Activated naive CD4-positive, alpha-beta T cell treated with anti-CD3 and anti-CD28 coated beads, Interleukin-2, amount 50 U/mL, for 24 hours (primary cell): ENCODE measurements around the gene CPAMD8.
"Not testable (repeated sequence)": the region's sequence is repeated elsewhere in the genome, so short reads cannot be mapped to it uniquely, and the experiment has no call there.

ENCODE experiments used
- H3K27ac Mint-ChIP-seq: one replicate; pipeline ENCODE4 v1.8.0; 2021; ENCODE audit warnings: mild to moderate bottlenecking, mixed read lengths
- H3K27me3 Mint-ChIP-seq: one replicate; pipeline ENCODE4 v1.8.0; 2021; ENCODE audit warnings: mixed read lengths
- H3K36me3 Mint-ChIP-seq: one replicate; pipeline ENCODE4 v1.8.0; 2021; ENCODE audit warnings: mixed read lengths
- H3K4me1 Mint-ChIP-seq: one replicate; pipeline ENCODE4 v1.8.0; 2021; ENCODE audit warnings: mixed read lengths
- H3K4me3 Mint-ChIP-seq: one replicate; pipeline ENCODE4 v1.8.0; 2021; ENCODE audit warnings: mild to moderate bottlenecking, mixed read lengths
- H3K9me3 Mint-ChIP-seq: one replicate; pipeline ENCODE4 v1.8.0; 2021; ENCODE audit warnings: mixed read lengths

Gene CPAMD8

DNA sequence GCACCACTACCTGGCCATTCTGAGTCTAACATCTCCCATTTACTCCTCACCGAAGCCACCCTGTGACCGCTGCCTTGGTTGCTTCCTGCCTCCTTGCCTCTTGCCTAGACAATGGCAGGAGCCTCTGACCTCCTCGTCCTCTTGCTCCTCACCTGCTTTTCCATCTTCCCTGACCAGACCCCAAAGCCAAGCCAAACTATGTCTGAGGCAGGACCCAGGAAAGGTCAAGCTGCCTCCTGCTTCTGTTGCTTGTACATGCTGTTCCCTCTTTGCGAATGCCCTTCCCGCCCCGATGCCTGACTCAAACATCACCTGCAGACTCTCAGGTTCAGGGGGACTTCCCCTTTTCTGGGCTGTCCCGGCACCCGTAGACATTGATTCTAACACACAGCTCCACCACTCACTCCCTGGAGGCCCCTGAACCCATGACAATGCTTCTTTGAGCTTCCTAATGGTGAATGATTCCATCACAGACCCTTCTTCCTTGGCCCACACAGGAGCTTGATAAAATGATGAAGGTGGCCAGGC, 77.0 kb downstream of the CPAMD8 start:
- no peaks in the 10 kb centered on the region for H3K27me3 Mint-ChIP-seq
- H3K36me3 Mint-ChIP-seq = no peaks in the 10 kb centered on the region
- H3K4me3 Mint-ChIP-seq = no peak overlapping the region
- H3K4me1 Mint-ChIP-seq = no peaks in the 10 kb centered on the region
- peak overlapping the region; percentile 1 for H3K27ac Mint-ChIP-seq
- no peaks in the 10 kb centered on the region for H3K9me3 Mint-ChIP-seq

GRCh38 chr19:16946951-16947940, 79.4 kb downstream of the CPAMD8 start:
- H3K4me1 Mint-ChIP-seq = no peaks in the 10 kb centered on the region

GRCh38 chr19:16945762-16946465, 80.7 kb downstream of the CPAMD8 start:
- Mint-ChIP-seq H3K4me3 (no peak overlapping the region), H3K9me3 (no peaks in the 10 kb centered on the region), H3K36me3 (no peaks in the 10 kb centered on the region), H3K4me1 (no peaks in the 10 kb centered on the region), H3K27ac (no peak overlapping the region), H3K27me3 (no peaks in the 10 kb centered on the region)

More at GRCh38 chr19:16946951-16947940, 79.4 kb downstream of the CPAMD8 start:
- no peaks in the 10 kb centered on the region for H3K9me3 Mint-ChIP-seq
- H3K36me3 Mint-ChIP-seq = no peaks in the 10 kb centered on the region
- H3K27ac Mint-ChIP-seq = no peak overlapping the region
- no peak overlapping the region for H3K4me3 Mint-ChIP-seq
- no peaks in the 10 kb centered on the region for H3K27me3 Mint-ChIP-seq

DNA sequence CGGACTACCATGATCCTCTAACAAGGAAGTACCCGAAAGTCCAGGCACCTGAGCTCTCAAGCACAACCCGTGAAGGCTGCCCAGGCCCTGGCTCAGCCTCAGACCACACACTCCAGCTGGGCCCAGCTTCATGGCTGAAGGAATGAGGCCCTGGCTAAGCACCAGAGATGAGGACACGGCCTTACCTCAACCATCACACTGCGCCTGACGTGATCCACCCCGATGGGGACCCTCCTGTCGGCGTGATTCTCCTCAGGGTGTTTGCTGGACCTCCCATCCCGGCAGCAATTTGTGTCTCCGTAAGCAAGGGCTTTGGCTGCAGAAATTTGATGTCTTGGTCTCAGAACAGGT, 81.3 kb downstream of the CPAMD8 start:
- H3K36me3 Mint-ChIP-seq = no peaks in the 10 kb centered on the region
- no peaks in the 10 kb centered on the region for H3K4me1 Mint-ChIP-seq
- no peaks in the 10 kb centered on the region for H3K9me3 Mint-ChIP-seq
- no peak overlapping the region for H3K4me3 Mint-ChIP-seq
- H3K27ac Mint-ChIP-seq = no peak overlapping the region
- no peaks in the 10 kb centered on the region for H3K27me3 Mint-ChIP-seq

- Mint-ChIP-seq H3K9me3 (no peaks in the 10 kb centered on the region), H3K27me3 (no peaks in the 10 kb centered on the region), H3K4me3 (no peak overlapping the region), H3K36me3 (no peaks in the 10 kb centered on the region), H3K27ac (no peak overlapping the region), H3K4me1 (no peaks in the 10 kb centered on the region)
Measured at GRCh38 chr19:16944626-16945363, 81.8 kb downstream of the CPAMD8 start.

DNA sequence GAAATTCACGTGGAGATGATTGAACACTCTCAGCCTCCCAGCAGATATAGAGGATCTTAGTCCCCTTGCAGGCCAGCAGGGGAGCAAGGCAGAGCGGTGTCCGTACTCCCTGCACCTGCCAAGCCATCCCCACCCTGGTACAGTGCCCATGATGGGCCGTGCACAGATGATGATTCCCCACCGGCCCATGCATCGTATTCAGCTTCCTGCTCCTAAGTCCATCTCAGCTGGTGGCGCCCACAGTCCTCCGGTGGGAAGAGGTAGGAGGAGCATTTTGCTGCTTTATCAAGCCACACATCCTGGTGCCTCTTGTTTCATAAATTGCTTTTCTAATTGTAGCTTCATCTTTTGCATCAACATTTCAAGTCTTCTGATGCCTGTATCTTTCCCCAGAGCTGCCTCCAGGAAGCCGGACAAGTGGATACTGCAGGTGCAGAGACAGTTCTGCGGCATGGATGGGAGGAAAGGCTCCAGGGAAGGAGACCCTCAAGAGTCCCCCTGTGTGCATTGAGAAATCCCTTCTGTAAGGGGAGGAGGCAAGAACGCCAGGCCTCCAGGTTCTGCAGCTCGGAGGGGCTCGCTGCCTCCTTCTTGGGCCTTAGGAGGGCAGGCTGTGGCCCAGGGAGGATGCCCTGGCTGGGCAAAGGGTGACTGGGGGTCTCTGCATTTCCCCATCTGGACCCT, 82.5 kb downstream of the CPAMD8 start:
- Mint-ChIP-seq H3K9me3 (no peaks in the 10 kb centered on the region), H3K27ac (no peak overlapping the region), H3K4me3 (no peak overlapping the region), H3K4me1 (no peaks in the 10 kb centered on the region), H3K36me3 (no peaks in the 10 kb centered on the region), H3K27me3 (no peaks in the 10 kb centered on the region)

DNA sequence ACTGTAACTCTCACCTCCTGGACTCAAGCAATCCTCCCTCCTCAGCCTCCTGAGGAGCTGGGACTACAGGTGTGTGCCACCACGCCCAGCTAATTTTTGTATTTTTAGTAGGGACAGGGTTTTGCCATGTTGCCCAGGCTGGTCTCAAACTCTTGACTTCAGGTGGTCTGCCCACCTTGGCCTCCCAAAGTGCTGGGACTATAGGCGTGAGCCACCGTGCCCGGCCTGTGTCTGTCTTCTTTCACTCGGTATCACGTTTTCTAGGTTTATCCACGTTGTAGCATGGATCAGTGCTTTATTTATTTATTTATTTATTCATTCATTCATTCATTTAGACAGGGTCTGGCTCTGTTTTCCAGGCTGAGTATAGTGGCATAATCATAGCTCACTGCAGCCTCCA, 83.5 kb downstream of the CPAMD8 start:
- not testable (repeated sequence) for H3K27me3 Mint-ChIP-seq, H3K9me3 Mint-ChIP-seq, H3K27ac Mint-ChIP-seq, H3K4me3 Mint-ChIP-seq, H3K36me3 Mint-ChIP-seq, H3K4me1 Mint-ChIP-seq

- no peaks in the 10 kb centered on the region for H3K4me1 Mint-ChIP-seq
- no peak overlapping the region for H3K4me3 Mint-ChIP-seq
- H3K27me3 Mint-ChIP-seq = no peaks in the 10 kb centered on the region
- no peak overlapping the region for H3K27ac Mint-ChIP-seq
- no peaks in the 10 kb centered on the region for H3K36me3 Mint-ChIP-seq
- no peaks in the 10 kb centered on the region for H3K9me3 Mint-ChIP-seq
Measured at GRCh38 chr19:16942583-16942982, 84.0 kb downstream of the CPAMD8 start.

GRCh38 chr19:16940626-16941025, 86.0 kb downstream of the CPAMD8 start:
- no peaks in the 10 kb centered on the region for H3K9me3 Mint-ChIP-seq
- no peak overlapping the region for H3K27ac Mint-ChIP-seq
- no peaks in the 10 kb centered on the region for H3K36me3 Mint-ChIP-seq
- no peaks in the 10 kb centered on the region for H3K27me3 Mint-ChIP-seq
- no peak overlapping the region for H3K4me3 Mint-ChIP-seq
- no peaks in the 10 kb centered on the region for H3K4me1 Mint-ChIP-seq

GRCh38 chr19:16940063-16940462, 86.5 kb downstream of the CPAMD8 start:
- H3K27ac Mint-ChIP-seq, H3K4me3 Mint-ChIP-seq, H3K4me1 Mint-ChIP-seq, H3K36me3 Mint-ChIP-seq, H3K9me3 Mint-ChIP-seq, H3K27me3 Mint-ChIP-seq: not testable (repeated sequence)

DNA sequence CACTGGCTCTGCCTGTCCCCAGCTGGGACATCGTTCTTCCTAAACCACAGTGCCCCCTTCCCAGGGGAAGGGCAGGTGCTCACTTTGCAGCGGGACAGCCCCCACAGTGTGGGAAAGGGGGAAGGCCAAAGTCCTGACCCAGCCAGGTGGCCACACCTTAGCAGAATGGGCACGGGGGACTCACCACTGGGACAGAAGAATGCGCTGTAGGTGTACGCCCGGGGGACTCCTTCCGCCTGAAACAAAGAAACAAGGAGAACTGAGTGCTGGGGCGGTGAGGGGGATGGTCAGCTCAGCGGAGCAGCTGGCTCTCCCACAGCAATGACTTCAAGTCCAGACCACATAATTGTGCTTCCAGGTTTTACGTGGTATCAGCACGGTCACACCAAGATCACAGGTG, 88.4 kb downstream of the CPAMD8 start:
- no peaks in the 10 kb centered on the region for H3K36me3 Mint-ChIP-seq
- H3K9me3 Mint-ChIP-seq = peaks cover 9% of the 10 kb centered on the region
- H3K27ac Mint-ChIP-seq = no peak overlapping the region
- no peaks in the 10 kb centered on the region for H3K27me3 Mint-ChIP-seq
- H3K4me3 Mint-ChIP-seq = no peak overlapping the region
- no peaks in the 10 kb centered on the region for H3K4me1 Mint-ChIP-seq

DNA sequence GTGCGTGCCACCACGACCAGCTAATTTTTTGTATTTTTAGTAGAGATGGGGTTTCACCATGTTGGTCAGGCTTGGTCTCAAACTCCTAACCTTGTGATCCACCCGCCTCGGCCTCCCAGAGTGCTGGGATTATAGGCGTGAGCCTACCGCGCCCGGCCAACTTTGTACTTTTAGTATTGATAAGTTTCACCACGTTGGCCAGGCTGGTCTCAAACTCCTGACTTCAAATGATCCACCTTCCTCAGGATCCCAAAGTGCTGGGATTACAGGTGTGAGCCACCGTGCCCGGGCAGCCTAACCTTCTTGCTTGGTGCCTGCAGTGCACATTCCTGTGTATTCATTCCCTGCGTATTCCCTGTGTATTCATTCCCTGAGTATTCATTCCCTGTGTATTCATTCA, 88.8 kb downstream of the CPAMD8 start:
- not testable (repeated sequence) for H3K9me3 Mint-ChIP-seq

GRCh38 chr19:16936901-16937300, 89.7 kb downstream of the CPAMD8 start:
- no peaks in the 10 kb centered on the region for H3K27me3 Mint-ChIP-seq
- no peaks in the 10 kb centered on the region for H3K4me1 Mint-ChIP-seq
- no peak overlapping the region for H3K27ac Mint-ChIP-seq
- peaks cover 9% of the 10 kb centered on the region for H3K9me3 Mint-ChIP-seq
- H3K36me3 Mint-ChIP-seq = no peaks in the 10 kb centered on the region
- H3K4me3 Mint-ChIP-seq = no peak overlapping the region

More for the DNA sequence above, 88.8 kb downstream of the CPAMD8 start:
- H3K4me3 Mint-ChIP-seq, H3K36me3 Mint-ChIP-seq, H3K4me1 Mint-ChIP-seq, H3K27ac Mint-ChIP-seq, H3K27me3 Mint-ChIP-seq: not testable (repeated sequence)

- no peak overlapping the region for H3K27ac Mint-ChIP-seq
- no peaks in the 10 kb centered on the region for H3K4me1 Mint-ChIP-seq
- H3K36me3 Mint-ChIP-seq = no peaks in the 10 kb centered on the region
- peaks cover 2% of the 10 kb centered on the region for H3K27me3 Mint-ChIP-seq
- no peak overlapping the region for H3K4me3 Mint-ChIP-seq
- H3K9me3 Mint-ChIP-seq = peaks cover 9% of the 10 kb centered on the region
Measured at GRCh38 chr19:16934489-16934888, 92.1 kb downstream of the CPAMD8 start.

DNA sequence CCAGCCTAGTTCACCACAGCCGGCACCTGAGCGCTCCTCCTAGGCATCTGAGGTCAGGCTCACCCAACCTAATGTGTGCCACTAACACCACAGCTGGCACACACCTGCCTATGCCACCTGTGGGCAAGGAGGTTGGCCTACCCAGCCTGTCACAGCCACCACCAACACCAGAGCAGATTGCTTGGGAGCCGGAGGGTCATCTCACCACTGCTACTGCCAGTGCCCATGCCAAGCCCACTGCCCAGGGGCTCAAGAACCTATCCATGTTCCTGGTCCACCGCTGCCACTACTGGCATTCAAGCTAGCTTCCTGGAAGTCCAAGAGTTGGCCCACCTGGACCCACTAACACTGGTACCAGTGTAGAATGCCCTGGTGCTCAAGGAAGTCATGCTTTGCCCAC, 95.3 kb downstream of the CPAMD8 start:
- no peak overlapping the region for H3K27ac Mint-ChIP-seq
- H3K9me3 Mint-ChIP-seq = peaks cover 9% of the 10 kb centered on the region
- H3K4me3 Mint-ChIP-seq = no peak overlapping the region
- H3K36me3 Mint-ChIP-seq = peaks cover 2% of the 10 kb centered on the region
- H3K4me1 Mint-ChIP-seq = no peaks in the 10 kb centered on the region
- H3K27me3 Mint-ChIP-seq = peaks cover 3% of the 10 kb centered on the region
